Measurements from ENCODE around the gene CLEC7A. TPM values are rescaled to one million over a fixed set of nuclear protein-coding genes. Genes with fewer than 3 reads are reported as not detected.

CLEC7A gene
- total and polyA plus RNA-seq, 7 experiments from 2014 or later = 1.5 to 121 (median 7.2) TPM; not detected in 3

GRCh38 chr12:10158406-10158805, 28.4 kb upstream of the CLEC7A start:
- Mint-ChIP-seq H3K27me3 (peaks cover 0 to 69% (median 0%) of the 10 kb centered on the region in 5 donors), H3K9me3 (no peaks in the 10 kb centered on the region), H3K36me3 (no peaks in the 10 kb centered on the region), H3K4me3 (no peak overlapping the region), H3K27ac (no peak overlapping the region), H3K4me1 (peaks cover 0 to 8% (median 6%) of the 10 kb centered on the region in 7 donors)
- POLR2A ChIA-PET = no interaction called here
- Histone ChIP-seq H3K4me1 (ENCODE audit: control insufficient read depth in 2 of 2, insufficient read depth in 2 of 2, low read length in 2 of 2) (peaks cover 6 to 7% of the 10 kb centered on the region in 2 donors), H3K9me3 (ENCODE audit: control insufficient read depth in 2 of 3, low read length in 3 of 3) (no peaks in the 10 kb centered on the region), H3K27ac (ENCODE audit: low read depth, low read length) (no peak overlapping the region), H3K27me3 (ENCODE audit: control insufficient read depth in 2 of 2, insufficient read depth in 2 of 2, low read length in 2 of 2) (peaks cover 0 to 3% of the 10 kb centered on the region in 2 donors), H3K4me3 (ENCODE audit: low read length) (no peak overlapping the region), H3K36me3 (ENCODE audit: control insufficient read depth in 2 of 3, insufficient read depth in 3 of 3, low read length in 3 of 3) (peaks cover 0 to 3% (median 0%) of the 10 kb centered on the region in 3 experiments)
- DNase-seq (peak in 1 of 9 donors; percentile 5), ATAC-seq (no peak)
- CTCF ChIA-PET = no interaction called here
- intact Hi-C loops (cut with micrococcal nuclease) = no loop called here

- Mint-ChIP-seq H3K4me1 (peaks cover 5 to 13% (median 11%) of the 10 kb centered on the region in 7 donors), H3K9me3 (no peaks in the 10 kb centered on the region), H3K36me3 (no peaks in the 10 kb centered on the region), H3K27me3 (peaks cover 0 to 71% (median 0%) of the 10 kb centered on the region in 5 donors), H3K4me3 (no peak overlapping the region), H3K27ac (no peak overlapping the region)
- DNase-seq = no peak
- no peak for ATAC-seq
- Histone ChIP-seq H3K4me1 (ENCODE audit: control insufficient read depth in 2 of 2, insufficient read depth in 2 of 2, low read length in 2 of 2) (peaks cover 6 to 7% of the 10 kb centered on the region in 2 donors), H3K4me3 (ENCODE audit: low read length) (no peak overlapping the region), H3K36me3 (ENCODE audit: control insufficient read depth in 2 of 3, insufficient read depth in 3 of 3, low read length in 3 of 3) (peaks cover 0 to 5% (median 0%) of the 10 kb centered on the region in 3 experiments), H3K27ac (ENCODE audit: low read depth, low read length) (no peak overlapping the region), H3K27me3 (ENCODE audit: control insufficient read depth in 2 of 2, insufficient read depth in 2 of 2, low read length in 2 of 2) (peaks cover 0 to 3% of the 10 kb centered on the region in 2 donors), H3K9me3 (ENCODE audit: control insufficient read depth in 2 of 3, low read length in 3 of 3) (no peaks in the 10 kb centered on the region)
- POLR2A ChIA-PET = no interaction called here
- intact Hi-C loops (cut with micrococcal nuclease) = no loop called here
- CTCF ChIA-PET = no interaction called here
These were observed 26.0 kb upstream of the CLEC7A start for GRCh38 chr12:10155966-10156365.

GRCh38 chr12:10154145-10154496, 24.1 kb upstream of the CLEC7A start:
- H3K9me3 Mint-ChIP-seq = no peaks in the 10 kb centered on the region
- peak overlapping the region; percentile 83 for H3K4me3 ChIP-seq (ENCODE audit: low read length)
- no peak overlapping the region for H3K27ac ChIP-seq (ENCODE audit: low read depth, low read length)
- ChIA-PET CTCF (interaction anchor here (1.2 to 4.8 kb wide), 3 partner anchors 22 to 42 kb away, joined by 3 to 39 read pairs (median 4); no protein-coding TSS in a partner anchor), POLR2A (no interaction called here)
- peaks cover 0 to 5% (median 0%) of the 10 kb centered on the region in 3 experiments for H3K36me3 ChIP-seq (ENCODE audit: control insufficient read depth in 2 of 3, insufficient read depth in 3 of 3, low read length in 3 of 3)
- intact Hi-C loops (cut with micrococcal nuclease) = loop anchor here in 1 of 2 donors (5.0 kb wide), 1 partner anchor 408 kb away; no protein-coding TSS in a partner anchor
- ATAC-seq = no peak
- H3K4me1 ChIP-seq (ENCODE audit: control insufficient read depth in 2 of 2, insufficient read depth in 2 of 2, low read length in 2 of 2) = peaks cover 6 to 7% of the 10 kb centered on the region in 2 donors
- H3K36me3 Mint-ChIP-seq = no peaks in the 10 kb centered on the region
- DNase-seq = peak in 1 of 9 donors; percentile 5
- H3K9me3 ChIP-seq (ENCODE audit: control insufficient read depth in 2 of 3, low read length in 3 of 3) = no peaks in the 10 kb centered on the region
- peak overlapping the region in 3 of 9 donors; percentile 20 to 85 (median 72) for H3K27ac Mint-ChIP-seq
- peaks cover 0 to 3% of the 10 kb centered on the region in 2 donors for H3K27me3 ChIP-seq (ENCODE audit: control insufficient read depth in 2 of 2, insufficient read depth in 2 of 2, low read length in 2 of 2)
- peak overlapping the region; percentile 89 to 96 (median 93) for H3K4me3 Mint-ChIP-seq
- peaks cover 0 to 69% (median 0%) of the 10 kb centered on the region in 5 donors for H3K27me3 Mint-ChIP-seq
- peaks cover 5 to 14% (median 11%) of the 10 kb centered on the region in 7 donors for H3K4me1 Mint-ChIP-seq

GRCh38 chr12:10153271-10154144, 23.5 kb upstream of the CLEC7A start:
- H3K27ac ChIP-seq (ENCODE audit: low read depth, low read length) = peak overlapping the region; percentile 55
- Mint-ChIP-seq H3K4me3 (peak overlapping the region; percentile 89 to 96 (median 93)), H3K36me3 (no peaks in the 10 kb centered on the region), H3K27ac (peak overlapping the region in 7 of 9 donors; percentile 58 to 91 (median 82)), H3K4me1 (peaks cover 5 to 15% (median 11%) of the 10 kb centered on the region in 7 donors), H3K9me3 (no peaks in the 10 kb centered on the region), H3K27me3 (peaks cover 0 to 66% (median 0%) of the 10 kb centered on the region in 5 donors)
- DNase-seq (peak; percentile 31 to 71 (median 58)), ATAC-seq (peak; percentile 93)
- ChIA-PET CTCF (interaction anchor here (0.6 to 4.8 kb wide), 21 partner anchors 10 to 1609 kb away, joined by 3 to 39 read pairs (median 3); no protein-coding TSS in a partner anchor), POLR2A (interaction anchor here (2.0 kb wide), 1 partner anchor 42 kb away, joined by 6 read pairs; no protein-coding TSS in a partner anchor)
- peaks cover 6 to 7% of the 10 kb centered on the region in 2 donors for H3K4me1 ChIP-seq (ENCODE audit: control insufficient read depth in 2 of 2, insufficient read depth in 2 of 2, low read length in 2 of 2)
- H3K27me3 ChIP-seq (ENCODE audit: control insufficient read depth in 2 of 2, insufficient read depth in 2 of 2, low read length in 2 of 2) = peaks cover 0 to 3% of the 10 kb centered on the region in 2 donors
- no peaks in the 10 kb centered on the region for H3K9me3 ChIP-seq (ENCODE audit: control insufficient read depth in 2 of 3, low read length in 3 of 3)
- peaks cover 0 to 5% (median 0%) of the 10 kb centered on the region in 3 experiments for H3K36me3 ChIP-seq (ENCODE audit: control insufficient read depth in 2 of 3, insufficient read depth in 3 of 3, low read length in 3 of 3)
- intact Hi-C loops (cut with micrococcal nuclease) = loop anchor here (1.0 to 5.0 kb wide), 6 partner anchors 37 to 1333 kb away; partner anchors contain the start of gene STYK1 (in 2 of the 2)
- H3K4me3 ChIP-seq (ENCODE audit: low read length) = peak overlapping the region; percentile 83

GRCh38 chr12:10151621-10152020, 21.6 kb upstream of the CLEC7A start:
- Mint-ChIP-seq H3K36me3 (no peaks in the 10 kb centered on the region), H3K4me3 (peak overlapping the region in 1 of 10 donors; percentile 43), H3K9me3 (peaks cover 0 to 2% (median 0%) of the 10 kb centered on the region in 11 donors), H3K27me3 (peaks cover 0 to 53% (median 0%) of the 10 kb centered on the region in 5 donors), H3K27ac (no peak overlapping the region), H3K4me1 (peaks cover 5 to 13% (median 11%) of the 10 kb centered on the region in 7 donors)
- Histone ChIP-seq H3K27me3 (ENCODE audit: control insufficient read depth in 2 of 2, insufficient read depth in 2 of 2, low read length in 2 of 2) (peaks cover 0 to 3% of the 10 kb centered on the region in 2 donors), H3K4me3 (ENCODE audit: low read length) (no peak overlapping the region), H3K4me1 (ENCODE audit: control insufficient read depth in 2 of 2, insufficient read depth in 2 of 2, low read length in 2 of 2) (peaks cover 6 to 7% of the 10 kb centered on the region in 2 donors), H3K27ac (ENCODE audit: low read depth, low read length) (no peak overlapping the region), H3K9me3 (ENCODE audit: control insufficient read depth in 2 of 3, low read length in 3 of 3) (no peaks in the 10 kb centered on the region), H3K36me3 (ENCODE audit: control insufficient read depth in 2 of 3, insufficient read depth in 3 of 3, low read length in 3 of 3) (peaks cover 0 to 5% (median 0%) of the 10 kb centered on the region in 3 experiments)
- no peak for ATAC-seq
- CTCF ChIA-PET = interaction anchor here (4.8 kb wide), 1 partner anchor 38 kb away, joined by 39 read pairs; no protein-coding TSS in a partner anchor
- no peak for DNase-seq
- POLR2A ChIA-PET = interaction anchor here (2.0 kb wide), 1 partner anchor 44 kb away, joined by 6 read pairs; no protein-coding TSS in a partner anchor
- intact Hi-C loops (cut with micrococcal nuclease) = loop anchor here (2.0 to 5.0 kb wide), 2 partner anchors 213 to 411 kb away; no protein-coding TSS in a partner anchor

GRCh38 chr12:10147714-10148403, 17.9 kb upstream of the CLEC7A start:
- no peak overlapping the region for H3K4me3 ChIP-seq (ENCODE audit: low read length)
- no peak for ATAC-seq
- H3K9me3 ChIP-seq (ENCODE audit: control insufficient read depth in 2 of 3, low read length in 3 of 3) = no peaks in the 10 kb centered on the region
- Mint-ChIP-seq H3K27me3 (peaks cover 0 to 52% (median 0%) of the 10 kb centered on the region in 5 donors), H3K4me1 (peaks cover 0 to 2% (median under 1%) of the 10 kb centered on the region in 7 donors), H3K27ac (peak overlapping the region in 1 of 9 donors; percentile 28), H3K4me3 (no peak overlapping the region), H3K9me3 (peaks cover 0 to 5% (median 0%) of the 10 kb centered on the region in 11 donors), H3K36me3 (no peaks in the 10 kb centered on the region)
- H3K4me1 ChIP-seq (ENCODE audit: control insufficient read depth in 2 of 2, insufficient read depth in 2 of 2, low read length in 2 of 2) = no peaks in the 10 kb centered on the region
- ChIA-PET POLR2A (no interaction called here), CTCF (interaction anchor here (1.1 to 1.2 kb wide), 2 partner anchors 397 to 471 kb away, joined by 3 to 5 read pairs; no protein-coding TSS in a partner anchor)
- DNase-seq = no peak
- no peaks in the 10 kb centered on the region for H3K27me3 ChIP-seq (ENCODE audit: control insufficient read depth in 2 of 2, insufficient read depth in 2 of 2, low read length in 2 of 2)
- no peaks in the 10 kb centered on the region for H3K36me3 ChIP-seq (ENCODE audit: control insufficient read depth in 2 of 3, insufficient read depth in 3 of 3, low read length in 3 of 3)
- H3K27ac ChIP-seq (ENCODE audit: low read depth, low read length) = no peak overlapping the region
- intact Hi-C loops (cut with micrococcal nuclease) = loop anchor here in 1 of 2 donors (10.0 kb wide), 1 partner anchor 513 kb away; no protein-coding TSS in a partner anchor
